Natural killer cell (primary cell): ENCODE results near the gene RBM20. TPM values are rescaled to one million over a fixed set of nuclear protein-coding genes. Genes with fewer than 3 reads are reported as not detected.
A peak's percentile ranks its signal among the peaks of the same experiment; 100 is the strongest.

Experiments
- ATAC-seq, 3 donors: fragments of 150-1000 bp in 2 of 3; fragments of 200-7000 bp in 1 of 3; cut with Tn5 transposase; 1 replicate in 1 of 3; 2 replicates in 2 of 3; pipeline ENCODE4 v1.10.0; 2021; ENCODE audit warnings: mild to moderate bottlenecking in 2 of 3, moderate library complexity in 2 of 3
- DNase-seq, 2 donors: peaks; one replicate each; pipeline versions ENCODE4 v3.0.0 to v3.0.0-alpha.2; 2013 to 2021; ENCODE audit warnings: mixed read lengths in 1 of 2
- H3K27ac ChIP-seq: one replicate; pipeline ENCODE4 v1.5.1; 2013; ENCODE audit warnings: mild to moderate bottlenecking, low read length
- H3K27me3 ChIP-seq: one replicate; pipeline ENCODE4 v1.6.1; 2013; ENCODE audit warnings: low read length; ENCODE audit not compliant: control insufficient read depth, insufficient read depth
- H3K36me3 ChIP-seq: one replicate; pipeline ENCODE4 v1.6.1; 2013; ENCODE audit warnings: low read length; ENCODE audit not compliant: control insufficient read depth, insufficient read depth
- H3K4me1 ChIP-seq: one replicate; pipeline ENCODE4 v1.6.1; 2013; ENCODE audit warnings: low read length; ENCODE audit not compliant: control insufficient read depth, insufficient read depth
- H3K4me3 ChIP-seq: one replicate; pipeline ENCODE4 v1.5.1; 2013; ENCODE audit warnings: low read length
- H3K9me3 ChIP-seq: one replicate; pipeline ENCODE4 v1.6.1; 2013; ENCODE audit warnings: low read length; ENCODE audit not compliant: control insufficient read depth, insufficient read depth
- H3K27ac Mint-ChIP-seq, 2 donors: one replicate each; pipeline ENCODE4 v1.8.0; 2022; ENCODE audit warnings: mild to moderate bottlenecking in 2 of 2, mixed read lengths in 2 of 2, moderate library complexity in 1 of 2
- H3K27me3 Mint-ChIP-seq, 2 donors: one replicate each; pipeline ENCODE4 v1.8.0; 2022; ENCODE audit warnings: low read depth in 2 of 2, mixed read lengths in 2 of 2
- H3K36me3 Mint-ChIP-seq: one replicate; pipeline ENCODE4 v1.8.0; 2022; ENCODE audit warnings: mixed read lengths
- H3K4me1 Mint-ChIP-seq, 2 donors: one replicate each; pipeline ENCODE4 v1.8.0; 2022; ENCODE audit warnings: mixed read lengths in 2 of 2
- H3K4me3 Mint-ChIP-seq: one replicate; pipeline ENCODE4 v1.8.0; 2022; ENCODE audit warnings: mild to moderate bottlenecking, moderate library complexity, mixed read lengths
- H3K9me3 Mint-ChIP-seq, 2 donors: one replicate each; pipeline ENCODE4 v1.8.0; 2022; ENCODE audit warnings: mixed read lengths in 2 of 2
- CTCF ChIP-seq: fragments of 200-600 bp; IDR thresholded peaks from one replicate; pipeline ENCODE4 v1.8.0; 2022; ENCODE audit warnings: antibody characterized with exemption
- WGBS: methylation state at CpG from one replicate; pipeline ENCODE4 v1.1.7; 2013; ENCODE audit warnings: missing lambda C conversion rate; ENCODE audit not compliant: insufficient coverage; 5-methylcytosine and 5-hydroxymethylcytosine counted together
- intact Hi-C: fragments of 100-400 bp; cut with micrococcal nuclease; formaldehyde crosslinking; loops from one replicate; pipeline ENCODE4 v1.14.2; 2022
- total RNA-seq, 4 donors: library from RNA; stranded (reverse); fragments of 120-200 nt in 1 of 4; gene quantifications; one replicate each; pipeline versions ENCODE4 v1.2.3 to v1.2.4, GENCODE V29; 2013 to 2022

Gene RBM20
- total RNA-seq, 3 donors from 2014 or later (not counting 1 experiment from before 2014, with no cell fraction given) = 0.35 TPM; not detected in 2

- Histone ChIP-seq H3K27me3 (no peaks in the 10 kb centered on the region), H3K27ac (no peak overlapping the region), H3K4me1 (no peaks in the 10 kb centered on the region), H3K9me3 (no peaks in the 10 kb centered on the region), H3K4me3 (no peak overlapping the region), H3K36me3 (no peaks in the 10 kb centered on the region)
- no peak for TF ChIP-seq CTCF
- H3K4me3 Mint-ChIP-seq = no peak overlapping the region
- no peak overlapping the region for H3K27ac Mint-ChIP-seq
- H3K27me3 Mint-ChIP-seq = peaks cover 0 to 4% of the 10 kb centered on the region in 2 donors
- DNase-seq (no peak), ATAC-seq (no peak)
- H3K36me3 Mint-ChIP-seq = no peaks in the 10 kb centered on the region
- intact Hi-C loops = no loop called here
- H3K4me1 Mint-ChIP-seq = no peaks in the 10 kb centered on the region
- no peaks in the 10 kb centered on the region for H3K9me3 Mint-ChIP-seq
- 95% methylated on average over 6 of the region's 6 CpGs for WGBS
Measured at GRCh38 chr10:110784198-110784597, 140.1 kb downstream of the RBM20 start.

- TF ChIP-seq CTCF = no peak
- no peaks in the 10 kb centered on the region for H3K36me3 ChIP-seq
- Mint-ChIP-seq H3K36me3 (no peaks in the 10 kb centered on the region), H3K27me3 (no peaks in the 10 kb centered on the region), H3K4me1 (no peaks in the 10 kb centered on the region), H3K27ac (peak overlapping the region in 1 of 2 donors; percentile 5), H3K9me3 (no peaks in the 10 kb centered on the region), H3K4me3 (no peak overlapping the region)
- no peak for ATAC-seq
- H3K4me3 ChIP-seq = no peak overlapping the region
- no peak for DNase-seq
- WGBS = 56% methylated on average over 8 of the region's 8 CpGs
- no peaks in the 10 kb centered on the region for H3K9me3 ChIP-seq
- H3K4me1 ChIP-seq = no peaks in the 10 kb centered on the region
- no peaks in the 10 kb centered on the region for H3K27me3 ChIP-seq
- no peak overlapping the region for H3K27ac ChIP-seq
- intact Hi-C loops = no loop called here
Measured at GRCh38 chr10:110786172-110786571, 142.0 kb downstream of the RBM20 start.

- TF ChIP-seq CTCF = no peak
- no peak overlapping the region for H3K27ac ChIP-seq
- DNase-seq (no peak), ATAC-seq (no peak)
- Mint-ChIP-seq H3K27ac (no peak overlapping the region), H3K36me3 (no peaks in the 10 kb centered on the region), H3K4me3 (no peak overlapping the region), H3K4me1 (no peaks in the 10 kb centered on the region), H3K9me3 (no peaks in the 10 kb centered on the region), H3K27me3 (no peaks in the 10 kb centered on the region)
- H3K9me3 ChIP-seq = no peaks in the 10 kb centered on the region
- WGBS = 94% methylated on average over 7 of the region's 8 CpGs
- H3K27me3 ChIP-seq = no peaks in the 10 kb centered on the region
- H3K36me3 ChIP-seq = no peaks in the 10 kb centered on the region
- no peaks in the 10 kb centered on the region for H3K4me1 ChIP-seq
- no peak overlapping the region for H3K4me3 ChIP-seq
- intact Hi-C loops = no loop called here
Measured at GRCh38 chr10:110788620-110789385, 144.7 kb downstream of the RBM20 start.
